Sigmoid colon (tissue), 7 donors: ENCODE results near the gene RAG1. TPM values are rescaled to one million over a fixed set of nuclear protein-coding genes. Genes with fewer than 3 reads are reported as not detected.

Experiments used
- DNase-seq: peaks from one replicate; pipeline ENCODE4 v3.0.0-alpha.2; 2019
- H3K27ac ChIP-seq, 4 donors: fragments of 200-600 bp; sonication (generic); one replicate each; pipeline ENCODE4 v1.5.1; 2016 to 2019; ENCODE audit warnings: mild to moderate bottlenecking in 1 of 4
- H3K27me3 ChIP-seq, 3 donors: fragments of 200-600 bp; sonication (generic); one replicate each; pipeline ENCODE4 v1.5.1; 2019; ENCODE audit warnings: mild to moderate bottlenecking in 1 of 3
- H3K36me3 ChIP-seq, 4 donors: fragments of 200-600 bp; sonication (generic); one replicate each; pipeline ENCODE4 v1.5.1; 2016 to 2019
- H3K4me1 ChIP-seq, 4 donors: fragments of 200-600 bp; sonication (generic); one replicate each; pipeline ENCODE4 v1.5.1; 2017 to 2019
- H3K4me3 ChIP-seq, 4 donors: fragments of 200-600 bp; sonication (generic); one replicate each; pipeline ENCODE4 v1.5.1; 2017 to 2019; ENCODE audit warnings: mild to moderate bottlenecking in 2 of 4, moderate library complexity in 1 of 4
- H3K9me3 ChIP-seq, 4 donors: fragments of 200-600 bp in 3 of 4; sonication (generic) in 3 of 4; one replicate each; pipeline versions ENCODE4 v1.5.1 to v1.6.1; 2013 to 2019
- EP300 ChIP-seq, 4 donors: sonication (generic); formaldehyde crosslinking; IDR thresholded peaks; one replicate each; pipeline ENCODE4 v1.6.1; 2017; ENCODE audit warnings: antibody characterized with exemption in 4 of 4
- POLR2A ChIP-seq, 2 donors: fragments of 450-650 bp; IDR thresholded peaks; one replicate each; pipeline ENCODE4 v1.6.1; 2016; ENCODE audit warnings: antibody characterized with exemption in 2 of 2, mild to moderate bottlenecking in 2 of 2, moderate library complexity in 2 of 2
- POLR2AphosphoS5 ChIP-seq, 4 donors: sonication (generic); formaldehyde crosslinking; IDR thresholded peaks; one replicate each; pipeline ENCODE4 v1.6.1; 2017; ENCODE audit warnings: antibody characterized with exemption in 4 of 4
- WGBS, 2 donors: extraction: QIAGEN DNeasy Blood & Tissue Kit; methylation state at CpG; one replicate each; pipeline ENCODE4 v1.1.7; 2013; 5-methylcytosine and 5-hydroxymethylcytosine counted together
- intact Hi-C: fragments of 100-400 bp; cut with DNase I; formaldehyde crosslinking; loops from one replicate; pipeline ENCODE4 v1.15.1; 2023
- polyA plus RNA-seq, 3 donors: library from polyadenylated mRNA; stranded (reverse); fragments of 200-250 nt; gene quantifications; one replicate each; pipeline ENCODE4 v1.2.3, GENCODE V29; 2013
- total RNA-seq, 4 donors: library from RNA; depleted of rRNA; stranded (reverse); fragments of >200 nt; gene quantifications; one replicate each; pipeline ENCODE4 v1.1.0, GENCODE V29; 2016
- TF ChIP-seq, protein P1 (sequence below), 4 experiments: fragments of 450-650 bp in 3 of 4; fragments of 200-600 bp in 1 of 4; IDR thresholded peaks; one replicate each; pipeline ENCODE4 v1.5.1; 2016 to 2019; ENCODE audit warnings: antibody characterized with exemption in 4 of 4, mild to moderate bottlenecking in 3 of 4, moderate library complexity in 2 of 4
- donor health status: healthy with polysubstance abuse.
- donor health status: Bipolar disorder and iron deficiency.
- donor health status: healthy.

RAG1 gene
- total and polyA plus RNA-seq, 7 donors: 0.22 to 1.6 (median 0.66) TPM

DNA sequence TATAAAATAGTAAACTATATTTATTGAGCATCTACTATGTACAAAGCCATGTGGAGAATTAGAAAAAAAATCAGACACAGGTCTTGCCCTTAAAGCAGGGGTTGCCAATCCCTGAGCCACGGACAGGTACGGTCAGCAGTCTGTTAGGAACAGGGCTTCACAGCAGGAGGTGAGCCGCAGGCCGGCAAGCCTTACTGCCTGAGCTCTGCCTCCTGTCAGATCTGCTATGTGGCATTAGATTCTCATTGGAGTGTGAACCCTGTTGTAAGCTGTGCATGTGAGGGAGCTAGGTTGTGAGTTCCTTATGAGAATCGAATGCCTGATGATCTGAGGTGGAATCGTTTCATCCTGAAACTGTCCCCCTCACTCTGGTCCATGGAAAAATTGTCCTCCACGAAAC lies 32.4 kb downstream of the RAG1 start:
- no peak for TF ChIP-seq POLR2AphosphoS5 (IDR thresholded peaks at IDR 0.05)
- no peak for TF ChIP-seq EP300 (IDR thresholded peaks at IDR 0.05)
- TF ChIP-seq POLR2A (IDR thresholded peaks at IDR 0.05): no peak
- TF ChIP-seq, protein P1, sequence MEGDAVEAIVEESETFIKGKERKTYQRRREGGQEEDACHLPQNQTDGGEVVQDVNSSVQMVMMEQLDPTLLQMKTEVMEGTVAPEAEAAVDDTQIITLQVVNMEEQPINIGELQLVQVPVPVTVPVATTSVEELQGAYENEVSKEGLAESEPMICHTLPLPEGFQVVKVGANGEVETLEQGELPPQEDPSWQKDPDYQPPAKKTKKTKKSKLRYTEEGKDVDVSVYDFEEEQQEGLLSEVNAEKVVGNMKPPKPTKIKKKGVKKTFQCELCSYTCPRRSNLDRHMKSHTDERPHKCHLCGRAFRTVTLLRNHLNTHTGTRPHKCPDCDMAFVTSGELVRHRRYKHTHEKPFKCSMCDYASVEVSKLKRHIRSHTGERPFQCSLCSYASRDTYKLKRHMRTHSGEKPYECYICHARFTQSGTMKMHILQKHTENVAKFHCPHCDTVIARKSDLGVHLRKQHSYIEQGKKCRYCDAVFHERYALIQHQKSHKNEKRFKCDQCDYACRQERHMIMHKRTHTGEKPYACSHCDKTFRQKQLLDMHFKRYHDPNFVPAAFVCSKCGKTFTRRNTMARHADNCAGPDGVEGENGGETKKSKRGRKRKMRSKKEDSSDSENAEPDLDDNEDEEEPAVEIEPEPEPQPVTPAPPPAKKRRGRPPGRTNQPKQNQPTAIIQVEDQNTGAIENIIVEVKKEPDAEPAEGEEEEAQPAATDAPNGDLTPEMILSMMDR (IDR thresholded peaks at IDR 0.05): no peak
- 95 to 96% methylated on average over 7 of the region's 7 CpGs for WGBS, 2 donors
- H3K27ac ChIP-seq: no peak overlapping the region
- H3K9me3 ChIP-seq: no peaks in the 10 kb centered on the region
- intact Hi-C loops: no loop called here
- H3K4me1 ChIP-seq: peaks cover 0 to 14% (median 6%) of the 10 kb centered on the region in 4 donors
- H3K4me3 ChIP-seq: no peak overlapping the region
- no peaks in the 10 kb centered on the region for H3K27me3 ChIP-seq
- no peaks in the 10 kb centered on the region for H3K36me3 ChIP-seq
- no peak for DNase-seq

DNA sequence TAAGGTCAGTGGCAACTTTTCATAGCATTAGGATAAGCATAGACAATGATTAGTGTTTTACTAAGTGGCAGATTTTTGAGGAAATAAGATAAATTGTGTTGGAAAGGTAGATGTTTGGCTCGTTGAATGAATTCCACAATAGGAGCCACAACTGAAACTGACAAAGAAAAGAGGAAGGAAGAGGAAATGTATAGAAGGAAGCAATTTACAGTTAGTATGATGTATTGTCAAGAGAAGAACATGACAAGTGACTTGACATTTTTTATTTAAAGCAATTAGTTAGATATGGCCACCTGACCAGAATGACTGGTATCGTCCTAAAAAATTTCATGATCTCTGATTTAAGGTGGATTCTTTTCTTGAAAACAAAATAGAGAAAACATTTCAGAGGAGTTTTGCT lies 33.3 kb downstream of the RAG1 start:
- Histone ChIP-seq H3K4me3 (no peak overlapping the region), H3K27ac (no peak overlapping the region), H3K36me3 (no peaks in the 10 kb centered on the region), H3K9me3 (no peaks in the 10 kb centered on the region), H3K4me1 (peaks cover 0 to 4% (median 0%) of the 10 kb centered on the region in 4 donors), H3K27me3 (no peaks in the 10 kb centered on the region)
- DNase-seq: no peak
- intact Hi-C loops: no loop called here
- 58 to 84% methylated on average over 2 of the region's 2 CpGs for WGBS, 2 donors
- TF ChIP-seq POLR2AphosphoS5 (IDR thresholded peaks at IDR 0.05) (no peak), POLR2A (IDR thresholded peaks at IDR 0.05) (no peak), EP300 (IDR thresholded peaks at IDR 0.05) (no peak)
- TF ChIP-seq, protein P1 (IDR thresholded peaks at IDR 0.05): no peak

DNA sequence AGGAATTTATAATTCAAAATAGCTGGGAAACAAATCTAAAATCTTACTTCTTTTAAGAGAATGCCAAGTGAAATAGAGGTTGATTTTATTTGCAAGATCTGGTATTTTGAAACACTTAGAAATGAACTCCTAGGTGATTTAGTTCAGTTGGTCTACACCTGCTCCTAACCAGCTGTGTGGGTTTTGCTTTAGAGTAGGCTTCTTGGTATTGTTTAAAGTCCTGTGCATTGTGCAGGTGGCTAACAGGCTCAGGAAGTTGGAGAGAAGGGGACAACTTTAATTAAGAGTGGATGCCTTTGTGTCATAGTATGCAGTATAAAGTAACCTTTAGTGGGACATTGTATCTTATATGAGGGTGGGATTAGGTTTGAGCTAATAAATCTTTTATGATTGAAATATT lies 34.3 kb downstream of the RAG1 start:
- Histone ChIP-seq H3K4me3 (no peak overlapping the region), H3K4me1 (no peaks in the 10 kb centered on the region), H3K36me3 (no peaks in the 10 kb centered on the region), H3K9me3 (no peaks in the 10 kb centered on the region), H3K27ac (no peak overlapping the region), H3K27me3 (no peaks in the 10 kb centered on the region)
- TF ChIP-seq POLR2A (IDR thresholded peaks at IDR 0.05) (no peak), POLR2AphosphoS5 (IDR thresholded peaks at IDR 0.05) (no peak), EP300 (IDR thresholded peaks at IDR 0.05) (no peak)
- TF ChIP-seq, protein P1 (IDR thresholded peaks at IDR 0.05): no peak
- intact Hi-C loops: no loop called here
- DNase-seq: no peak

DNA sequence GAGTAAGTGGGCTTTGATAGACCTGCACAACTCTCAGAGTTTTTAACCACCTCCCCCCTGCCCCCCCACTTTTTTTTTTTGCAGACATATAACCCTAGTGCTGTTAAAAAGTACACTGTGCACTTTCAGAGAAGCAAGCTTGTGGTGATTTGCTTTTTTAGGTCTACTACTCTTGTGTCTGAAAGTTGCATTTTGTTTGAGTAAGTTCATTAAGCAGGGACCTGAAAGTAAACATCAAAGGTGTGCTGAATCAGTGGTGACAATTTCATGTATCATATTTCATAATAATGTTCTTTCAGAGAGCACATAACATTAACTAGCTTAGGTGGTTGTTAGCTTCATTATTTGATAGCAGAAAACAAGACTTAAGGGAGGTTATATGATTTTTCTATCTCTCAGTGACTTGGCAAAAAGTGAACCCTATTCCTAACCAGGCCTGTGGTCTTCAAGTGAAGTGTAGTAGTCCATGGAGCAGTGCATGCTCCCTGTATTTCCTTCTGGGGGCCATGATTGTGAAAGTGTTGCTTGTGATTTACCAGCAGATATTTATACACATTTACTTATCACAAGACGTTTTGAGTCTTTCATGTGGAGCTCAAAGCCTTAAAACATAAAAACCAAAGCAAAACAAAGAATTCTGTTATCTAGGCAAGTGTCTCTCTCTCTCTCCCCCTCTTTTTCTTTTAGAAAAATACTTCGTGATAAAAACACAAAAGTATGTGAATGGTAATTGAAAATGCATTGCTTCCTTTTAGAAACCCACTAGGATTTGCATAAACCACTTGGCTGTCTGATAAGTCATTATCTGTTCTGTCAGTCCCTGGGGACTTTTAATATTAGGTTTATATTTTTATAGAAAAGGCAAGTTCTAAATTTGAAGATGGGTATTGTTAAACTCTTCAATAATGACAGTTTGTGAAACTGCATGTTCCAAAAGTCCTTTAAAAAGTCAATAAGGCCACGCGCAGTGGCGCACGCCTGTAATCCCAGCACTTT lies 37.7 kb downstream of the RAG1 start:
- no peak overlapping the region for H3K27ac ChIP-seq
- H3K4me1 ChIP-seq: no peaks in the 10 kb centered on the region
- TF ChIP-seq, protein P1 (IDR thresholded peaks at IDR 0.05): no peak
- H3K27me3 ChIP-seq: no peaks in the 10 kb centered on the region
- no peaks in the 10 kb centered on the region for H3K36me3 ChIP-seq
- H3K9me3 ChIP-seq: no peaks in the 10 kb centered on the region
- WGBS, 2 donors: 82 to 90% methylated on average over 6 of the region's 6 CpGs
- intact Hi-C loops: no loop called here
- DNase-seq: no peak
- no peak overlapping the region for H3K4me3 ChIP-seq
